Stimulated activated CD8-positive, alpha-beta memory T cell treated with anti-CD3 and anti-CD28 coated beads, Interleukin-12 subunit alpha, Interleukin-12 subunit beta, amount 100 ng/mL, for 24 hours (primary cell): ENCODE results near the gene CD72.
"Not testable (repeated sequence)": the region's sequence is repeated elsewhere in the genome, so short reads cannot be mapped to it uniquely, and the experiment has no call there.

Experiments
- DNase-seq: peaks from one replicate; pipeline ENCODE4 v3.0.0-alpha.2; 2020; ENCODE audit errors: extremely low read depth

Gene CD72

GRCh38 chr9:35616681-35617459 lies 1.3 kb downstream of the CD72 start:
- DNase-seq = no peak

DNA sequence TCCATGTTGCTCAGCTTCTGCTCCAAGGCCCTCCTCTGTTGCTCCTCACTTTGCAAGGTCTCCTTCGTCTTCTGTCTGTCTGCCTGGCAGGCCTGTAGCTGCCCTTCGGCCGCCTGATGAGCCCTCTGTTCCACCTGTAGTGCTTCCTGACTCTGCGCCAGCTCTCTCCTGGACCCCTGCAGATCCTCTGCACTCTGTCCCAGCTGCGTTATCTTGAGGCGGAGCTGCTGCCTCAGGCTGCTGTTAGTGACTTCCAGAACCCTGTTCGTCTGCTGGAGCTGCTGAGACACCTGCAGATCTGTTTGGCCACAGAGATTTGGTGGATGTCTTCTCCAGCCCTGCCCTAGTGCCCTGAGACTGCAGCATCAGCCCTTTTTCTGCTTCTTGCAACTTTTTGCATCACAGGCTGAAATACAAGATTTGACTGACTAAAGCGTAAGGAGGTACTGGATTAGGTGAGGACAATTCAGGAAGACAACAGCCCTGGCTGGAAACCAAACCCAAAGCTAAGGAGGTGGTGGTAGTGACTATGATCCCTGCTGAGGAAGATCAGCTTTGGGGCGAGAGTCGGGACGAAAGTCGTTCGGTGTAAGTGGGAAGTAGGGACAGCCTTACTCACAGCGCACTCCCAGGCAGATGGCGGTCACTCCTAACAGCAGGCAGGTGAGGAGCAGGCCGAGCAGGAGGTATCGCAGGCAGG lies 2.1 kb downstream of the CD72 start:
- no peak for DNase-seq

- DNase-seq = no peak
Measured at GRCh38 chr9:35612843-35613242, 5.4 kb downstream of the CD72 start.

- not testable (repeated sequence) for DNase-seq
Measured at GRCh38 chr9:35612066-35612465, 6.1 kb downstream of the CD72 start.

DNA sequence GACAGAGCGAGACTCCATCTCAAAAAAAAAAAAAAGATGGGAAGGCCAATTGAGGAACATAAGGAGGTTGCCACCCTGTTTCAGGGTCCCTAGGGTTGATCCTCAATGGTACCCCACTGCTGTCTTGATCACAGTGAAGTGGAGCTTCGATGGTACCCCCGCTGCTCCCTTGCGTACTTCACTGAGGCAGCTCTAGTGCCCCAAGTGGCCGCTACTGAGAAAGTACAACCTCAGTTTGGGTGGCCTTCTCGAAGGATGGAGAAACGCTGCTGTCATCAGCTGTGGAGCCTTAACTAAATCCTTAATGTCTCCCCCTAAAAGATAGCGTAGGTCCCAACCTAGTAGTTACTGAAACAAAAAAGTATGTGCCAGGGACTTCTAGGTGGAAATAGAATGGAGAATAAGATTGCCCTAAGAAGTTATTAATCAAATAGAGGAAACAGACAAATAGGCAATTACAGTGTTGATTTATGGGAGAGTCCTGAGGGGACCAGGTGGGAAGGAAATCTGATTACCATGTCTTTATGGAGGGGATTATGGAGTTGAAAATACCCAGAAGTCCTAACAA lies 6.9 kb downstream of the CD72 start:
- DNase-seq = no peak

- no peak for DNase-seq
Measured at GRCh38 chr9:35609820-35610163, 8.4 kb downstream of the CD72 start.

- DNase-seq = no peak
Measured at GRCh38 chr9:35609001-35609819, 9.0 kb downstream of the CD72 start.

GRCh38 chr9:35608221-35608620 lies 10.0 kb downstream of the CD72 start:
- DNase-seq = no peak

DNA sequence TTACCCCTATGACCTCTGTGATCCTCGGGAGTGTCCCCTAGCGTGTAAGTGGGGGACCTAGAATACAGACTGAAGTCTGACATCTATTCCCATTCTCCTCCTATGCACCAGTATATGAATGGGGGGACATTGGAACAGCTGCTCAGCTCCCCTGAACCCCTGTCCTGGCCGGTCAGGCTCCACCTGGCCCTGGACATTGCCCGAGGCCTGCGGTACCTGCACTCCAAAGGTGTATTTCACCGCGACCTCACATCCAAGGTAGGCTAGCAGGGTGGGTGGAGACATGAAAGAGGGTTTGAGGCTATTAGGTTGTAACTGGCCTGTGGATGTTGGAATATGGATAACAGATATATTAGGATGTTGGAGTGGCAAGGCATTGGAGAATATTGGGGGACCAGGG lies 11.5 kb downstream of the CD72 start:
- DNase-seq = no peak

- no peak for DNase-seq
Measured at GRCh38 chr9:35606138-35606504, 12.1 kb downstream of the CD72 start.

- no peak for DNase-seq
Measured at GRCh38 chr9:35605351-35606137, 12.7 kb downstream of the CD72 start.

DNA sequence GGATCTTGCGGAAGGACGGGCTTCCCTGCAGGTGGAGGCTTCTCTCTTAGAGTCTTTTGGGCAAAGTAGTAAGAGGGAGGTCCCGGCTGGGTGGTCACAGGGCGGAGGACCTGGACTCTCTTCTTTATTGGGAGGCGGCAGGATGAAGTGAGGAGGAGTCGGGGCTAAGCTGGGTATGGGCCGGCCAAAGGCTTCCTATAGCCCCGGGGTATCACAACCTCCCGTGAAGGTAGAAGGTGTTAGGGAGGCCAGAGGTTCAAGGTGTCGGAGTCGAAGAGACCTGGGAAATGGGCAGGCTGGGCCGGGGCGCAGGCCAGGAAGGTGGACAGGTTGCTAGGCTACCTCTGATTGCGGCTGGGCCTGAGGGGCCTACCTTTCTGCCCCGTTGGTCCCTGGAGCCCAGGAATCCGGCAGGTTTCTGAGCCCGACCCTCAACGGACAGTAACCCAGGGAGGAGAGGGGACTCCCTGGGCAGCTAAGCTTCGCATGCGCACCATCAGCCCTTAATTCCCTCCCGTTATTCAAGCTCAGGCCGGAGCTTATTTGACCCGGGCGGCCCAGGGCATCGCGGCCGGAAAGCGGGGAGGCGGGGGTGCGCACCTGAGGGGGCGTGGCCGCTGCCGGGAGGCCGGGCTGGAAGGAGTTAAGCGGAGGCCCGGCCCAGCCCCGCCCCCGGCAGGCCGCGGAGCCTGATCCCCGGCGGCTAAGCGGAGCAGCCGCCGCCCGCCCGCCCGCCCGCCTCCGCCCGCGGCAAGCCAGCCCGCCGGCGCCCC lies 13.4 kb downstream of the CD72 start, which contains the start of gene TESK1:
Gene TESK1, plus strand, starts transcription at position 685 of the 773 bp plus-strand sequence. CDS start 358 bp downstream, outside the sequence.
- DNase-seq = peak; percentile 72

DNA sequence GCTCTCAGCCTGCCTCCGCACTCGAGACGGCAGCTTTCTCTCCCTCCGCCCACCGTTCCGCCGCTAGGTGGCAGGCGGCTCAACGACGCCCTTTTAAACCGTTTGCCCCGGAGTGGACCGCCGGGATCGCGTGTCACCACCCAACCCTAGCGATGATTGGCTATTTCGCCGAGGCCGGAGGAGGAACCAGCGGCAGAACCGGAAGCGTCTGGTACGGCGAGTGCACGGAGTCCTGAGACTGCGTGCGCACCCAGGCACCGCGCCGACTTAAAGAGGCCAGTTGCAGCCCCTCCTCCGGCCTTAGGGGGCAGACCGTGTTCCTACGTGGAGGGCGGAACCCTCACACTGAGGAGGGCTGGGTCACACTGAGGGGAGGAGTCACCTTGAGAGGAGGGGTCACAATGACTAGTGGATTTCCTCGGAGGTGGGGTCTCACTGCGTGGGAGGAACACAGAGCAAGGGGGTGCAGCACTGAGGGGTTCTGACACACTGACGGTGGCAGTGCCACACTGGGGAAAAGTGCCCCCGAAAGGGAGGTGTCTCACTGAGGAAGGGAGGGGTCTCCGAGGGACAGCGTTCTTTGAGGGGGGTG lies 14.1 kb downstream of the CD72 start:
- peak; percentile 99 for DNase-seq

GRCh38 chr9:35603506-35603985 lies 14.7 kb downstream of the CD72 start:
- no peak for DNase-seq

DNA sequence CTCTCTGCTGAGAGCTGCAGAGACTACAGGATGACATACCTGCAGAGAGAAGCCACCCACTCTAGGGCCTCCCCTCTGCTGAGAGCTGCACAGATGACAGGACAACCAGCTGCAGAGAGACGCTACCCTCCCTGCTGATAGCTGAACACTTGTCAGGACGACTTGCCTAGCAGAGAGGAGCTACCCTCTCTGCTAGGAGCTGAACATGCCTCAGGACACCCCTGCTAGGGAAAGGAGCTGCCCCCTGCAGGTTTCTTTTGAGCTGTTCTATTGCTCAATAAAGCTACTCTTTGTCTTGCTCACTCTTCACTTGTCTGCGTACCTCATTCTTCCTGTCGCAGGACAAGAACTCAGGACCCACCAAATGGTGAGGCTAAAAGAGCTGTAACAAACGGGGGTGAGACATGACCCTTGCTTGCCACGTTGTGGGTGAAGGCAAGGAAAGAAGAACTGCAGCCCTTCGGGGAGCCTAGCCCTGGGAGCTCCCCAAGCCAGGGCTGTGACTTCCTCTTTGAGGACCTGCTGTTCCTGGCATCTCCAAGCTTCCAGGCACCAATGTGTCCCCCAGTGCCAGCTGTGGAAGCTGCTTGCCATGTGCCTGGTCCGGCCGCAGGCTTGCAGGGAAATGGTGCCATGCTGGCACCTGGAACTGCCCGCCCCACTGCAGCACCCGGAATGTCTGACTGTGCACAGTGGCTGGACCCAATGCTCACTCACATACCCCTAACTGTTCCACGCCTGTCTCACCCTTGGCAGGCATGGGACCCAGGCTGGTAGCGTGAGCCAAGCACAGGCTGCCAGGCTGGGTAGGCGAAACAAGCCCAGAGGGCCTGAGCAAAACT lies 18.2 kb downstream of the CD72 start:
- DNase-seq = no peak

- DNase-seq = no peak
Measured at GRCh38 chr9:35598866-35599590, 19.2 kb downstream of the CD72 start.

DNA sequence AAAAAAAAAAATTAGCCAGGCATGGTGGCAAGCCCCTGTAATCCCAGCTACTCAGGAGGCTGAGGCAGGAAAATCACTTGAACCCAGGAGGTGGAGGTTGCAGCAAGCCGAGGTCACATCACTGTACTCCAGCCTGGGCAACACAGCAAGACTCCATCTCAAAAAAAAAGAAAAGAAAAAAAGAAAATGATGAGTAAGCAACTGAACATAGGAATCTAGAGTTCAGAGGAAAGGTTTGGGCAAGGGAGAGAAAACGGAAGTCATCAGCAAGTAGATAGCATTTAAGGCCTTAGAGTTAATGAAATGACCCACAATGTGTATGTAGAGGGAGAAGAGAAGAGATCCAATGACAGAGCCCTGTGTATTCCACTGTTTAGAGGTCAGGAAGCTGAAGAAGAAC lies 21.3 kb downstream of the CD72 start:
- not testable (repeated sequence) for DNase-seq

GRCh38 chr9:35594471-35594870 lies 23.7 kb downstream of the CD72 start:
- no peak for DNase-seq
